Transverse colon (tissue), 4 donors: ENCODE data around the gene PPFIA4. TPM values are rescaled to one million over a fixed set of nuclear protein-coding genes. Genes with fewer than 3 reads are reported as not detected.

Experiments
- DNase-seq: peaks from one replicate; pipeline ENCODE4 v3.0.0-alpha.2; 2019
- H3K27ac ChIP-seq, 4 donors: fragments of 200-600 bp; sonication (generic); 2 replicates each; pipeline ENCODE4 v1.5.1; 2016 to 2018; ENCODE audit warnings: inconsistent platforms in 4 of 4
- H3K27me3 ChIP-seq: fragments of 200-600 bp; sonication (generic); 2 replicates; pipeline ENCODE4 v1.5.1; 2017; ENCODE audit warnings: inconsistent platforms
- H3K36me3 ChIP-seq, 4 donors: fragments of 200-600 bp; sonication (generic); 2 replicates each; pipeline ENCODE4 v1.5.1; 2017 to 2019; ENCODE audit warnings: inconsistent platforms in 4 of 4
- H3K4me1 ChIP-seq, 4 donors: fragments of 200-600 bp; sonication (generic); 2 replicates each; pipeline ENCODE4 v1.5.1; 2017 to 2020; ENCODE audit warnings: inconsistent platforms in 4 of 4
- H3K4me3 ChIP-seq, 4 donors: fragments of 200-600 bp; sonication (generic); 1 replicate in 1 of 4; 2 replicates in 3 of 4; pipeline versions ENCODE4 v1.5.1 to v1.6.1; 2017 to 2019; ENCODE audit warnings: inconsistent platforms in 4 of 4
- H3K9me3 ChIP-seq, 2 donors: fragments of 200-600 bp; sonication (generic); 2 replicates each; pipeline ENCODE4 v1.5.1; 2017 to 2019; ENCODE audit warnings: inconsistent platforms in 2 of 2
- EP300 ChIP-seq: sonication (generic); formaldehyde crosslinking; IDR thresholded peaks from one replicate; pipeline ENCODE4 v1.6.1; 2017; ENCODE audit warnings: antibody characterized with exemption, low read depth
- POLR2A ChIP-seq: fragments of 450-650 bp; IDR thresholded peaks from one replicate; pipeline ENCODE4 v1.6.1; 2016; ENCODE audit warnings: antibody characterized with exemption, mild to moderate bottlenecking, moderate library complexity
- POLR2AphosphoS5 ChIP-seq, 3 donors: sonication (generic); formaldehyde crosslinking; IDR thresholded peaks; one replicate each; pipeline ENCODE4 v1.6.1; 2016; ENCODE audit warnings: antibody characterized with exemption in 3 of 3
- WGBS, 2 donors: methylation state at CpG; one replicate each; pipeline ENCODE4 v1.1.5; 2018; ENCODE audit warnings: low coverage in 1 of 2; 5-methylcytosine and 5-hydroxymethylcytosine counted together
- in situ Hi-C, 4 donors: fragments of 200-750 bp; cut with MboI; loops; one replicate each; pipeline versions ENCODE4 v1.15.0 to v1.15.1; 2017; ENCODE audit warnings: low sequenced_read_pairs in 3 of 4, low pct_ligation_motif_present in 1 of 4, low pct_unique_long_range_greater_than_20kb in 1 of 4
- intact Hi-C: fragments of 100-400 bp; cut with DNase I; formaldehyde crosslinking; loops from one replicate; pipeline ENCODE4 v1.15.1; 2023; ENCODE audit warnings: low total_unique reads
- total RNA-seq, 4 donors: library from RNA; depleted of rRNA; stranded (reverse); fragments of >200 nt; gene quantifications; one replicate each; pipeline ENCODE4 v1.1.0, GENCODE V29; 2016
- TF ChIP-seq, protein P1 (sequence below), 5 experiments: fragments of 200-600 bp in 3 of 5; fragments of 450-650 bp in 2 of 5; sonication (generic) in 3 of 5; IDR thresholded peaks; 1 replicate in 2 of 5; 2 replicates in 3 of 5; pipeline ENCODE4 v1.5.1; 2016 to 2017; ENCODE audit warnings: antibody characterized with exemption in 5 of 5, inconsistent platforms in 3 of 5, mild to moderate bottlenecking in 2 of 5, moderate library complexity in 1 of 5

PPFIA4 gene
- total RNA-seq, 4 donors from 2014 or later = 0.41 to 1.1 (median 0.48) TPM; not detected in 1

DNA sequence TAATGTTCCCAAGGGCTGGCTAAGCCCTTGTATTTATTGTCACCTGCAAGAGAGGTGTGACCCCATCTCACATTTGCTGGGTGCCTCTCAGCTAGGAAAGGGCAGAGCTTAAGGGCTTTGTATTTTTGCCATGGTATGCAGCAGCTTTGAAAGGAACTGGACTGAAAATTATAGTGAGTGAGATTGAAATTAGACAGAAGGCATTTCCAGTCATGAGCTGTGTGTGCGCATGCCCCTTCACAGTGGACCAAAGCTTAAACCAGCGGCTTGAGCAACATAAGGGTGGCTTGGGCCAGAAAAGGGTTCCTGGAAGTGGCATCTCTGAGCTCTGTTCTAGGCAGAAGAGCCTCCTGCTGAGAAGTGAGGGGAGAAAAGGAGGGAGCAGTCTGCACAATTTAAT, 39.7 kb downstream of the PPFIA4 start:
- H3K9me3 ChIP-seq = no peaks in the 10 kb centered on the region
- H3K27ac ChIP-seq = no peak overlapping the region
- H3K36me3 ChIP-seq = no peaks in the 10 kb centered on the region
- no peaks in the 10 kb centered on the region for H3K27me3 ChIP-seq
- peaks cover 0 to 21% (median 10%) of the 10 kb centered on the region in 4 donors for H3K4me1 ChIP-seq
- no peak for DNase-seq
- TF ChIP-seq, protein P1, sequence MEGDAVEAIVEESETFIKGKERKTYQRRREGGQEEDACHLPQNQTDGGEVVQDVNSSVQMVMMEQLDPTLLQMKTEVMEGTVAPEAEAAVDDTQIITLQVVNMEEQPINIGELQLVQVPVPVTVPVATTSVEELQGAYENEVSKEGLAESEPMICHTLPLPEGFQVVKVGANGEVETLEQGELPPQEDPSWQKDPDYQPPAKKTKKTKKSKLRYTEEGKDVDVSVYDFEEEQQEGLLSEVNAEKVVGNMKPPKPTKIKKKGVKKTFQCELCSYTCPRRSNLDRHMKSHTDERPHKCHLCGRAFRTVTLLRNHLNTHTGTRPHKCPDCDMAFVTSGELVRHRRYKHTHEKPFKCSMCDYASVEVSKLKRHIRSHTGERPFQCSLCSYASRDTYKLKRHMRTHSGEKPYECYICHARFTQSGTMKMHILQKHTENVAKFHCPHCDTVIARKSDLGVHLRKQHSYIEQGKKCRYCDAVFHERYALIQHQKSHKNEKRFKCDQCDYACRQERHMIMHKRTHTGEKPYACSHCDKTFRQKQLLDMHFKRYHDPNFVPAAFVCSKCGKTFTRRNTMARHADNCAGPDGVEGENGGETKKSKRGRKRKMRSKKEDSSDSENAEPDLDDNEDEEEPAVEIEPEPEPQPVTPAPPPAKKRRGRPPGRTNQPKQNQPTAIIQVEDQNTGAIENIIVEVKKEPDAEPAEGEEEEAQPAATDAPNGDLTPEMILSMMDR (IDR thresholded peaks at IDR 0.05) = no peak
- TF ChIP-seq POLR2A (no peak), POLR2AphosphoS5 (IDR thresholded peaks at IDR 0.05) (no peak)
- intact Hi-C loops = no loop called here
- in situ Hi-C loops = no loop called here
- H3K4me3 ChIP-seq = no peak overlapping the region
- 50 to 91% methylated on average over 2 of the region's 2 CpGs for WGBS, 2 donors

DNA sequence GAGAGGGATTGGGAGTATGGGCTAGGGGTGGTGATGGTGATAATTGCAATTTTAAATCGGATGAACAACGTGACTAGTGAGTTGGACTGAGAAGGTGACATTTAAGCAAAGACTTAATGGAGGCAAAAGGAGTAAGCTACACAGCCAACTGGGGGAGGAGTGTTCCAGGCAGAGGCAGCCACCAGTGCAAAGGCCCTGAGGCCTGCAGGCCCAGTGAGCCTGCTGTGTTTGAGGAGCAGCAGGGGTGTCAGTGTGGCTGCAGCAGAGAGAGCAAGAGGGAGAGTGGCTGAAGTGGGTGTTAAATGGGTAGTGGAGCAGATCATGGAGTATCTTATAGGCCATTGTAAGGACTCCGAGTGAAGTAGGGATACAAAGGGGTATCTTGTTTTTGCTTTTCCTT, 40.7 kb downstream of the PPFIA4 start:
- 82 to 100% methylated on average over 3 of the region's 3 CpGs for WGBS, 2 donors
- H3K36me3 ChIP-seq = no peaks in the 10 kb centered on the region
- TF ChIP-seq, protein P1 (IDR thresholded peaks at IDR 0.05) = no peak
- TF ChIP-seq POLR2AphosphoS5 (IDR thresholded peaks at IDR 0.05) (no peak), EP300 (no peak), POLR2A (no peak)
- H3K4me1 ChIP-seq = peaks cover 0 to 21% (median 10%) of the 10 kb centered on the region in 4 donors
- in situ Hi-C loops = no loop called here
- no peak overlapping the region for H3K27ac ChIP-seq
- DNase-seq = no peak
- H3K9me3 ChIP-seq = no peaks in the 10 kb centered on the region
- no peak overlapping the region for H3K4me3 ChIP-seq
- intact Hi-C loops = no loop called here
- H3K27me3 ChIP-seq = no peaks in the 10 kb centered on the region

DNA sequence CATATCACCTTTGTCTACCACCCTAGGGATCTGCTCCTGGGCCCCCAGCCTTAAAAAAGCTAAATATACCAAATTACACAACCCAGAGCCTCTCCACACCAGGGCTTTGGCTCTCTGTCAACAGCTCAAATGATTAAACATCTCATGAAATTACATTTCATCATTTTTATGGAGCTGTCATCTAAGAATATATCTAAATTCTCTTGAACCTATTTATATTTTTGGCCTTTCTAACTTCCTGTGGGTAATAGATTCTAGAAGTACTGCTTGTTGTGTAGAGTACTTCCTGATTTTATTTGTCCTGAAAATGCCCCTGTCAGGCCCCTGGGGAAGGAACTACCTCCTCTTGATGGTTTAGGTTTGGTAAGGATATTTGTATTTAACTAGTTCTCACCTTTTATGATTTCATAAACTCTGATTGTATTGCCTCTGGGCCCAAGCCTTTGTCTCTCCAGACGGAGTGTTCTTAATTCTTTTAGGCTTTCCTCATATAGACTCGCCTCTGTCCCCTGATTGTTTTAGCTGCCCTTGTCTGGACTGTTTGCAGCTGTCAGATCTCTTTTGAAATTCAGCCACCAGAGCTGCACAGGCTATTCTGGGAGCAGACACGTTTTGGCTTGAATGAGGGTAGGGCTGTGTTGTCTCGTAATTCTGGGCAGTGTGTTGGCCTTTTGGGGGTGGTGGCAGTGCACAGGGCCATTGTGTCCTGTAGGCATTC, 42.9 kb downstream of the PPFIA4 start:
- Histone ChIP-seq H3K36me3 (no peaks in the 10 kb centered on the region), H3K27me3 (peaks cover 7% of the 10 kb centered on the region), H3K4me1 (peaks cover 0 to 21% (median 10%) of the 10 kb centered on the region in 4 donors), H3K4me3 (no peak overlapping the region), H3K9me3 (no peaks in the 10 kb centered on the region), H3K27ac (peak overlapping the region; percentile 45 to 73 (median 64))
- TF ChIP-seq POLR2AphosphoS5 (IDR thresholded peaks at IDR 0.05) = peak in 2 of 3 donors; percentile 15 to 22
- TF ChIP-seq EP300 = no peak
- intact Hi-C loops = no loop called here
- in situ Hi-C loops = no loop called here
- DNase-seq = no peak
- 23 to 34% methylated on average over 2 to 4 of the region's 4 CpGs for WGBS, 2 donors

DNA sequence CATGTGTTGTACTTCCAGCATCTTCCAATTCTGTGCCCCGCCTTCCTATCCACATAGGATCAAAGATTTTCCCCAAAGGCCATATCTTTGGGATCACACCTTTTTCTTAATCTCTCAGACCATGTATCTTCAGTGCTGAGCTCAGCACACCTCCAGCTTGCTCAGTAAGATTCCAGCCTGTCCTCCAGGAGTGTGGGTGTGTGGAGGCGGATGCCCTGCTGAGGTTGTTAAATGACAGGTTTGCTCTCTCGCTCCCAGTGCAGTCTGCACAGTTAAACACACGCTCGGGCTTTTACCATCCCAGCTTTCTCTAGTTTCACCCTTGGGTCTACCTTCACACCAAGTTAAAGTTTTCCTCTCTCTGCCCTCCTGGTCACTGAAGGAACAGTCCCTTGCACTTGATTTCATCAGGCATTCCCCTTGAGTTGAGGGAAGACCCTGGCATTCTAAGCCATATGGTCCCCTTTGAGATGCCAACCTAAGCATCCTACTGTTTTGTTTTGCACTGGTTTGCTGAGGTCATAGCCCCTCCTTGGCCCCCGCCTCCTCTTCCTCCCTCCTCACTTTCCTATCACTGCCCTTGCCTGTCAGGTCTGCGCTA, 45.8 kb downstream of the PPFIA4 start:
- TF ChIP-seq, protein P1 (IDR thresholded peaks at IDR 0.05) = no peak
- TF ChIP-seq EP300 (no peak), POLR2AphosphoS5 (IDR thresholded peaks at IDR 0.05) (no peak), POLR2A (no peak)
- Histone ChIP-seq H3K4me3 (no peak overlapping the region), H3K36me3 (no peaks in the 10 kb centered on the region), H3K9me3 (no peaks in the 10 kb centered on the region), H3K27me3 (peaks cover 34% of the 10 kb centered on the region), H3K4me1 (peaks cover 0 to 28% (median 14%) of the 10 kb centered on the region in 4 donors), H3K27ac (no peak overlapping the region)
- 80 to 88% methylated on average over 3 to 7 of the region's 7 CpGs for WGBS, 2 donors
- intact Hi-C loops (no loop called here), in situ Hi-C loops (no loop called here)
- no peak for DNase-seq
